ENCODE results near the gene SNX24.

- TF ChIP-seq CTCF (IDR thresholded peaks at IDR 0.05; ENCODE audit: insufficient read depth, low read length, poor library complexity, severe bottlenecking) (no peak), EZH2phosphoT487 (conservative IDR thresholded peaks at IDR 0.05; ENCODE audit: low read length) (no peak)
Measured at GRCh38 chr5:123035918-123036390, 190.5 kb downstream of the SNX24 start.

Measured in SU-DHL-6 (cell line).